Tibial artery (tissue), 4 donors: Measurements from ENCODE around the gene SLC39A11.
"Not testable (repeated sequence)": the region's sequence is repeated elsewhere in the genome, so short reads cannot be mapped to it uniquely, and the experiment has no call there.

Source experiments
- DNase-seq, 2 donors: peaks; one replicate each; pipeline ENCODE4 v3.0.0-alpha.2; 2019
- H3K27ac ChIP-seq, 2 donors: fragments of 200-600 bp; sonication (generic) in 1 of 2; 1 replicate in 1 of 2; 2 replicates in 1 of 2; pipeline ENCODE4 v1.5.1; 2018 to 2019; ENCODE audit warnings: mild to moderate bottlenecking in 1 of 2
- H3K27me3 ChIP-seq, 2 donors: fragments of 200-600 bp; sonication (generic) in 1 of 2; one replicate each; pipeline versions ENCODE4 v1.5.1 to v1.6.0; 2016 to 2019
- H3K36me3 ChIP-seq, 3 donors: fragments of 200-600 bp; sonication (generic) in 2 of 3; one replicate each; pipeline ENCODE4 v1.5.1; 2016 to 2019; ENCODE audit warnings: mild to moderate bottlenecking in 2 of 3
- H3K4me1 ChIP-seq, 4 donors: fragments of 200-600 bp; sonication (generic) in 2 of 4; 1 replicate in 3 of 4; 2 replicates in 1 of 4; pipeline ENCODE4 v1.5.1; 2016 to 2019
- H3K4me3 ChIP-seq, 2 donors: fragments of 200-600 bp; sonication (generic) in 1 of 2; 1 replicate in 1 of 2; 2 replicates in 1 of 2; pipeline ENCODE4 v1.5.1; 2018 to 2019; ENCODE audit warnings: mild to moderate bottlenecking in 2 of 2
- H3K9me3 ChIP-seq, 3 donors: fragments of 200-600 bp; sonication (generic) in 1 of 3; one replicate each; pipeline ENCODE4 v1.5.1; 2016 to 2019
- CTCF ChIP-seq, 2 experiments: fragments of 200-600 bp in 1 of 2; fragments of 450-650 bp in 1 of 2; IDR thresholded peaks; one replicate each; pipeline ENCODE4 v1.5.1; 2017 to 2019; ENCODE audit warnings: antibody characterized with exemption in 2 of 2, mild to moderate bottlenecking in 1 of 2, moderate library complexity in 1 of 2
- intact Hi-C: fragments of 100-400 bp; cut with DNase I; formaldehyde crosslinking; loops from one replicate; pipeline ENCODE4 v1.15.0; 2023; ENCODE audit warnings: low total_unique reads

Gene SLC39A11

GRCh38 chr17:72640415-72641165 lies 451.9 kb downstream of the SLC39A11 start:
- Histone ChIP-seq H3K9me3 (no peaks in the 10 kb centered on the region), H3K4me1 (no peaks in the 10 kb centered on the region), H3K4me3 (no peak overlapping the region), H3K27me3 (no peaks in the 10 kb centered on the region), H3K36me3 (peaks cover 0 to 4% (median 0%) of the 10 kb centered on the region in 3 donors), H3K27ac (no peak overlapping the region)
- intact Hi-C loops = no loop called here
- DNase-seq = no peak
- no peak for TF ChIP-seq CTCF (IDR thresholded peaks at IDR 0.05)

GRCh38 chr17:72639711-72640110 lies 452.8 kb downstream of the SLC39A11 start:
- intact Hi-C loops = no loop called here

GRCh38 chr17:72638932-72639331 lies 453.6 kb downstream of the SLC39A11 start:
- intact Hi-C loops, H3K27ac ChIP-seq, H3K36me3 ChIP-seq, H3K4me3 ChIP-seq, H3K4me1 ChIP-seq, DNase-seq, H3K9me3 ChIP-seq, H3K27me3 ChIP-seq: not testable (repeated sequence)

More at GRCh38 chr17:72639711-72640110, 452.8 kb downstream of the SLC39A11 start:
- Histone ChIP-seq H3K9me3 (no peaks in the 10 kb centered on the region), H3K4me1 (peaks cover 0 to 4% (median 0%) of the 10 kb centered on the region in 4 donors), H3K36me3 (no peaks in the 10 kb centered on the region), H3K27ac (no peak overlapping the region), H3K4me3 (no peak overlapping the region), H3K27me3 (no peaks in the 10 kb centered on the region)
- no peak for DNase-seq
- no peak for TF ChIP-seq CTCF (IDR thresholded peaks at IDR 0.05)

GRCh38 chr17:72635034-72635635 lies 457.4 kb downstream of the SLC39A11 start:
- Histone ChIP-seq H3K36me3 (no peaks in the 10 kb centered on the region), H3K9me3 (no peaks in the 10 kb centered on the region), H3K27me3 (no peaks in the 10 kb centered on the region), H3K4me3 (no peak overlapping the region), H3K4me1 (peaks cover 0 to 5% (median 0%) of the 10 kb centered on the region in 4 donors), H3K27ac (no peak overlapping the region)
- DNase-seq = no peak
- intact Hi-C loops = no loop called here
- TF ChIP-seq CTCF (IDR thresholded peaks at IDR 0.05) = no peak

GRCh38 chr17:72634621-72635020 lies 457.9 kb downstream of the SLC39A11 start:
- no peak for DNase-seq
- intact Hi-C loops = no loop called here
- Histone ChIP-seq H3K4me3 (no peak overlapping the region), H3K27ac (no peak overlapping the region), H3K27me3 (no peaks in the 10 kb centered on the region), H3K36me3 (no peaks in the 10 kb centered on the region), H3K4me1 (peaks cover 0 to 5% (median 0%) of the 10 kb centered on the region in 4 donors), H3K9me3 (peaks cover 0 to 2% (median 0%) of the 10 kb centered on the region in 3 donors)
- no peak for TF ChIP-seq CTCF (IDR thresholded peaks at IDR 0.05)

- no peak overlapping the region for H3K4me3 ChIP-seq
- H3K36me3 ChIP-seq = no peaks in the 10 kb centered on the region
- intact Hi-C loops = no loop called here
- peaks cover 0 to 7% (median 5%) of the 10 kb centered on the region in 3 donors for H3K9me3 ChIP-seq
- no peaks in the 10 kb centered on the region for H3K27me3 ChIP-seq
- H3K27ac ChIP-seq = no peak overlapping the region
- no peak for TF ChIP-seq CTCF (IDR thresholded peaks at IDR 0.05)
- DNase-seq = no peak
- peaks cover 0 to 5% (median 0%) of the 10 kb centered on the region in 4 donors for H3K4me1 ChIP-seq
Measured at GRCh38 chr17:72631949-72632684, 460.4 kb downstream of the SLC39A11 start.
